ENCODE data around the gene FRAT2.

FRAT2 gene, protein sequence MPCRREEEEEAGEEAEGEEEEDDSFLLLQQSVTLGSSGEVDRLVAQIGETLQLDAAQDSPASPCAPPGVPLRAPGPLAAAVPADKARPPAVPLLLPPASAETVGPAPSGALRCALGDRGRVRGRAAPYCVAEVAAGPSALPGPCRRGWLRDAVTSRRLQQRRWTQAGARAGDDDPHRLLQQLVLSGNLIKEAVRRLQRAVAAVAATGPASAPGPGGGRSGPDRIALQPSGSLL

DNA sequence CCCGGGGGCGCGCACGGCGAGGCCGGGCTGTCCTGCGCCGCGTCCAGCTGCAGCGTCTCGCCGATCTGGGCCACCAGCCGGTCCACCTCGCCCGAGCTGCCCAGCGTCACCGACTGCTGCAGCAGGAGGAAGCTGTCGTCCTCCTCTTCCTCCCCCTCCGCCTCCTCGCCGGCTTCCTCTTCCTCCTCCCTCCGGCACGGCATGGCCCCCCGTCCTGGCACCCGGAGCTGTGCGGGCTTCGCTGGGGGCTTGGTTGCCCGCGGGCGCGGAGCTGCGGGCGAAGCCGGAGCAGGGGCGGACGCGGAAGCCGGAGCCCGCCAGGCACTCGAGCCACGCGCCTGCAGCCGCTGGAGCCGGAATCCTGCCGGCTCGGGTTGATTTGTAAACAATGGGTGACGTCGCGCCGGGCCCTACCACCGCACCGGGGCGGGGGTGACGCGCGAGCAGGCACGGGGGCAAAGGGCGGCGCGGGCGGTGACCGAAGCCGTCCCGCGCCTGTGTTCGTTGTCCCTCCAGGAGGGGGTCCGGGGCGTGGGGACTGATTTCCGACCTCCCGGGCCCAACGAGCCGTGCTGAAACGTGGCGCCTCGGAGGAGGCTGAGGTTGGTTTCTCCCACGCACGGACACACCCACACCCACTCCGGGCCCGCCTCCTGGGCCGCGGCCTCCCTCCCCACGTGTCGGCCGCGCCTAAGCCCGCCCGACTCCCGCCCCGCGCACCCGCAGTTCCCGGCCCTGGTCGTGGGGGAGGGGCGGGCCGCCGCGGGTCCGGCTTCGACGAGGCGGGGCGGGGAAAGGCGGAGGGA, at the start of gene FRAT2:
Gene FRAT2 (minus strand): TSS at position 360 of the 806 bp plus-strand sequence. CDS start 157 bp downstream, at position 203.
- TF ChIP-seq, protein P1, sequence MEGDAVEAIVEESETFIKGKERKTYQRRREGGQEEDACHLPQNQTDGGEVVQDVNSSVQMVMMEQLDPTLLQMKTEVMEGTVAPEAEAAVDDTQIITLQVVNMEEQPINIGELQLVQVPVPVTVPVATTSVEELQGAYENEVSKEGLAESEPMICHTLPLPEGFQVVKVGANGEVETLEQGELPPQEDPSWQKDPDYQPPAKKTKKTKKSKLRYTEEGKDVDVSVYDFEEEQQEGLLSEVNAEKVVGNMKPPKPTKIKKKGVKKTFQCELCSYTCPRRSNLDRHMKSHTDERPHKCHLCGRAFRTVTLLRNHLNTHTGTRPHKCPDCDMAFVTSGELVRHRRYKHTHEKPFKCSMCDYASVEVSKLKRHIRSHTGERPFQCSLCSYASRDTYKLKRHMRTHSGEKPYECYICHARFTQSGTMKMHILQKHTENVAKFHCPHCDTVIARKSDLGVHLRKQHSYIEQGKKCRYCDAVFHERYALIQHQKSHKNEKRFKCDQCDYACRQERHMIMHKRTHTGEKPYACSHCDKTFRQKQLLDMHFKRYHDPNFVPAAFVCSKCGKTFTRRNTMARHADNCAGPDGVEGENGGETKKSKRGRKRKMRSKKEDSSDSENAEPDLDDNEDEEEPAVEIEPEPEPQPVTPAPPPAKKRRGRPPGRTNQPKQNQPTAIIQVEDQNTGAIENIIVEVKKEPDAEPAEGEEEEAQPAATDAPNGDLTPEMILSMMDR (IDR thresholded peaks at IDR 0.05; ENCODE audit: insufficient read depth, missing control alignments): no peak
- no peak for FAIRE-seq
- DNase-seq (ENCODE audit: insufficient read length, low spot score): peak; percentile 86

DNA sequence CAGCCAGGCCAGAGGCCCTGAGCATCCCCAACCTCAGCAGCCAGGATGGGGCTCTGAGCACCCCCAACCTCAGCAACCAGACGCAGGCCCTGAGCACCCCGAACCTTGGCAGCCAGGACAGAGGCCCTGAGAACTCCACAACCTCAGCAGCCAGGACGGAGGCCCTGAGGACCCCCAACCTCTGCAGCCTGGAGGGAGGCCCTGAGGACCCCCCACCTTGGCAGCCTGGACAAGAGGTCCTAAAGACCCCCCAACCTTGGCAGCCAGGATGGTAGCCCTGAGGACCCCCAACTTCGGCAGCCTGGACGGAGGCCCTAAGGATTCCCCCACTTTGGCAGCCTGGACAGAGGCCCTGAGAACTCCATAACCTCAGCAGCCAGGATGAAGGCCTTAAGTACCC, 49.6 kb upstream of the FRAT2 start:
- no peak for DNase-seq (ENCODE audit: insufficient read length, low spot score)
- no peak for FAIRE-seq
- TF ChIP-seq, protein P1 (IDR thresholded peaks at IDR 0.05; ENCODE audit: insufficient read depth, missing control alignments): no peak

DNA sequence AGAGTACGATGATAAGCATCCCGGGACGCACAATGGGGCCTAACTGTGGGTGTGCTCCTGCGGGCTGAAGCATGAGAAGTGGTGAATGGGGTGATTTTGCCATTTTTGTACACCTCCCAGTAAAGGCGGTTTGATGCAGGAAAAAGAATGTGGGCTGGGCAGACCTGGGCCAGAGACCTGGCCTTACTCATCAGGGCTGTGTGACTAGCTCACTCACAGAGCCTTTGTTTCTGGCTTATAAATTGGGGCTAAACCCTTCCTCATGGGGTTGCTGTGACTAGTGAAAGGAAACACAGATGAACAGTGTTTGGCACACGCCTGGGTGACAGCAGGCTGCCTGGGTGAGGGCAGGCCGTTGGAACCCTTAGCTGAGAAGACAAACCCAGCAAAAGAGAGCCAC, 48.6 kb upstream of the FRAT2 start:
- DNase-seq (ENCODE audit: insufficient read length, low spot score) (no peak), FAIRE-seq (no peak)

DNA sequence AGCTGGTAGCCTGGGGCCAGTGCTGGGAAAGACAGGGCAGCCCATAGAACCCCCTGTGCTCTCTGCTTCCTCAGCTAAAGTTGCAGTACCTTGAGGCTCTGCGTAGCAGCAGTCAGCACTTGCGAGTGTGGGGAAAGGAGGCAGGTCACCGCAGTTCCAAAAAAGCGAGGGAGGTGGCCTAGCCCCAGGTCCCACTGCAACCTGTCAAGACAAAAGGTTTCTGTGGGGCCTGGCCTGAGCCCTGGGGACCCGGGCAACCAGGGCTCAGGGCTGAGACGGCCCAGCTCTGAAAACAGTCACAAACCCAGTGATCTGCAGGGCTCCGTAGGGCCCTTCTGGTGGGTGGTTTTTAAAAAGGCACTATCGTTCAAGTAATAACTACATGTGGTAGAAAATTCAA, 47.1 kb upstream of the FRAT2 start:
- no peak for FAIRE-seq
- DNase-seq (ENCODE audit: insufficient read length, low spot score): no peak
- TF ChIP-seq, protein P1 (IDR thresholded peaks at IDR 0.05; ENCODE audit: insufficient read depth, missing control alignments): no peak

More for the DNA sequence above, 48.6 kb upstream of the FRAT2 start:
- TF ChIP-seq, protein P1 (IDR thresholded peaks at IDR 0.05; ENCODE audit: insufficient read depth, missing control alignments): no peak

DNA sequence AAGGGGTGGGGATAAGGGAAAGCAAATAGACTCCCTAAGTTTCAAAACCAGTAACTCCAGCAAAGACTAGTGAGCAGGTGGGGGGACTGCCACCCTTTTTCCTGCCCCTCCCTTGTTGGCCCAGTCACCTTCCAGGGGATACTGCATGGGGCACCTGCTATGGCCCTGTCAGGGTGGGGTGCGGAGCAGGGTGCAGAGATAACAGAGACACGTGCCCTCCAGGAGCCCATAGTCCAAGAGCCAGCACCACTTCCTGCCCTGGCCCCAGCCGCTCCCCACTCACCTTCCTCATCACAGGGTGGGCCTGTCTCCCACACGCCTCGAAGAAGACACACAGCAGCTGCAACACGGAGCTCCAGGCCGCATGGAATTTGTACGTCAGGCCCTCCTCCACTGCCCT, 46.0 kb upstream of the FRAT2 start:
- DNase-seq (ENCODE audit: insufficient read length, low spot score) (no peak), FAIRE-seq (no peak)
- TF ChIP-seq, protein P1 (IDR thresholded peaks at IDR 0.05; ENCODE audit: insufficient read depth, missing control alignments): no peak

DNA sequence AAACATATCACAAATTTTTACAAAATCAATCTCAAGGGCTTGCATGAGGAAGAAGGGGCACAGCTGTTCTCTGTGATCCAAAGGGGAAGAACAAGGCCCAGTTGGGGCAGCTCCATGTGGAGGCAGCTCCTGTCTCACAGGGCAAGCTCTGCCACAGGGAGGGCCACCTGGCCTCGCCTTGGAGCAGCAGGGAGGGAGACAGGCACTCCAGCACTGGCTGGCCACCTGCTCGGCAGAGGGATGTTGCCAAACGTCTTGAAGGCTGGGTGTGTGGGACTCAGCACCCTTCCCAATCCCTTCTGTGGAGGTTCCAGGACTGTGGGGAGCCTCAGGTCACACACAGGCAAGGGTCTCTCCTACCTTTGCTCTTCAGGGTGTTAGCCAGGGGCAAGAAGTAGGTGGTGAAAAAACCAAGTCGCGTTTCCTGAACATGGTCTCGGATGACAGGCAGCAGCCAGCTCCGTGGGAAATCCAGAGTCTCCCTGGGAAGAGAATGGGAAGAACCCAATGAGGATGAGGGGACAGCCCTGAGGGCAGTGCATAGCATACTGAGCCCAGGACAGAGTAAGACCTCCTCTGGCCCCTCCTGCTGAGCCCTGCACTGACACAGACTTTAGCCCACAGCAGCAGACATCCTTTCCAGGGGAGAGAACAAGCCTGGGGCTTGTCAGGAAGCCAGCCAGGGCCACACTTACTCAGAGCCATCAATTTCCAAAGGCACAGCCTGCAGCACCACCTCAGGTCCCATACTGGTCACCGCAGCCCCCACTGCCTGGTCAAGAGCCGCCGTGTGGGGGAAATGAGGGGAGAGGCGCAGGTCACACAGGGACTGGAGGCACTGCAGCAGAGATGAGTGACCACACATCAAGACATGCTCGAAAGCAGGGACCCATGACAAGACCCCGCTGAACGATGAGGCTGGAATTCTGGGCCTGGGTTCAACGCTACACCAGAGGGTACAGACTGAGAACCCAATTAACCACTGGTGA, 44.7 kb upstream of the FRAT2 start:
- DNase-seq (ENCODE audit: insufficient read length, low spot score): no peak
- FAIRE-seq: no peak
- TF ChIP-seq, protein P1 (IDR thresholded peaks at IDR 0.05; ENCODE audit: insufficient read depth, missing control alignments): no peak
